Measurements from ENCODE around the gene DNAJB12.

GRCh38 chr10:72328829-72329204 is 25.9 kb downstream of the DNAJB12 start:
- no peak for TF ChIP-seq POLR2A (IDR thresholded peaks at IDR 0.05)
- TF ChIP-seq POLR2AphosphoS5 (IDR thresholded peaks at IDR 0.05; ENCODE audit: insufficient read depth in 1 of 2, low read depth in 1 of 2): no peak
- TF ChIP-seq CTCF (IDR thresholded peaks at IDR 0.05): no peak

Measured in vagina (tissue), 2 donors.